Measurements from ENCODE around the gene DCUN1D3.
"Not testable (repeated sequence)": the region's sequence is repeated elsewhere in the genome, so short reads cannot be mapped to it uniquely, and the experiment has no call there.

DCUN1D3 gene

GRCh38 chr16:20900299-20901067, at the start of gene DCUN1D3, which contains the start of gene LYRM1:
Gene DCUN1D3, minus strand, starts transcription at chr16:20900358. Its CDS starts 37,820 bp downstream, at chr16:20862538.
Gene LYRM1, plus strand, starts transcription at chr16:20900771. Its CDS starts 14,785 bp downstream, at chr16:20915556.
- ATAC-seq, result peak; percentile 86 to 87

GRCh38 chr16:20949660-20950059, 49.5 kb upstream of the DCUN1D3 start:
- no peak for ATAC-seq

- no peak for ATAC-seq
Measured at GRCh38 chr16:20948444-20948843, 48.3 kb upstream of the DCUN1D3 start.

DNA sequence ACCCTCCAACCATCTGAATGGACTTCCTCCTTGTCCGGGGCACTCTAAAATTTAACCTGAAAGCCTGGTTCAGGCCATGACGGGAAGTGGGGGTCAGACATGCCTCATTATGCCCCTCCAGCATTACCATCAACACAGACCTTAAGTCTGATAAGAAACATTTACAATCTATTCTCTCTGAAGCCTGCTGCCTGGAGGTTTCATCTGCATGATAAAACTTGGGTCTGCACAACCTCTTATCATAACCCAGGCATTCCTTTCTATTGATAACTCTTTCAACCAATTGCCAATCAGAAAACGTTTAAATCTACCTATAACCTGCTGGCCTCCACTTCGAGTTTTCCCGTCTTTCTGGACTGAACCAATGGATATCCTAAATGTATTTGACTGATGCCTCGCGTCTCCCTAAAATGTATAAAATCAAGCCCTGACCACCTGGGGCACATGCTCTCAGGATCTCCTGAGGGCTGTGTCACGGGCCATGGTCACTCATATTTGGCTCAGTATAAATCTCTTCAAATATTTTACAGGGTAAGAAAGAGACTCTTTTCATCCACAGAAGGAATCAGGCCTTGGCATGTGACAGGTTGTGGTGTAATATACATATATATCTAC, 46.0 kb upstream of the DCUN1D3 start:
- no peak for ATAC-seq

DNA sequence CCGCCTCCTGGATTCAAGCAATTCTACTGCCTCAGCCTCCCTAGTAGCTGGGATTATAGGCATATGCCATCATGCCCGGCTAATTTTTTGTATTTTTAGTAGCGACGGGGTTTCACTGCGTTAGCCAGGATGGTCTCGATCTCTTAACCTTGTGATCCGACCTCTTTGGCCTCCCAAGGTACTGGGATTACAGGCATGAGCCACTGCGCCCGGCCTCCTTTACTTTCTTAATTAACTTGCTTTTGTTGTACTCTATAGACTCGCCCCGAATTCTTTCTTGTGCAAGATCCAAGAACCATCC, 45.4 kb upstream of the DCUN1D3 start:
- not testable (repeated sequence) for ATAC-seq

DNA sequence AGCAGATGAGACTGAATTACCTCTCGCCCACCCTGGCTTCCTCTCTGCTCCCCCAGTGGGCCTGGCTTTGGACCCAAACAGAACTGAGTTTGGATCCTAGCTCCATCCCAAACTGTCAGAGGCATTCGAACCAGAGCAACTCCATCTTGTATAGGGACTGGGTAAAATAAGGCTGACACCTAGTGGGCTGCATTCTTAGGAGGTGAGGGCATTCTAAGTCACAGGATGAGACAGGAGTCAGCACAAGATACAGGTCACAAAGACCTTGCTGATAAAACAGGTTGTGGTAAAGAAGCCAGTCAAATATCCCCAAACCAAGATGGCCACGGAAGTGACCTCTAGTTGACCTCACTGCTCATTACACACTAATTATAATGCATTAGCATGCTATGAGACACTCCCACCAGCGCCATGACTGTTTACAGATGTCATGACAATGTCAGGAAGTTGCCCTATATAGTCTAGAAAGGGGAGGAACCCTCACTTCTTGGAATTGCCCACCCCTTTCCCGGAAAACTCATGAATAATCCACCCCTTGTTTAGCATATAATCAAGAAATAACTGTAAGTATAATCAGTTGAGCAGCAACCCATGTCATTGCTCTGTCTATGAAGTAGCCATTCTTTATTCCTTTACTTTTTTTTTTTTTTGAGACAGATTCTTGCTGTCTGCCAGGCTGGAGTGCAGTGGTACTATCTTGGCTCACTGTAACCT, 44.9 kb upstream of the DCUN1D3 start:
- ATAC-seq, result peak; percentile 82 to 92

DNA sequence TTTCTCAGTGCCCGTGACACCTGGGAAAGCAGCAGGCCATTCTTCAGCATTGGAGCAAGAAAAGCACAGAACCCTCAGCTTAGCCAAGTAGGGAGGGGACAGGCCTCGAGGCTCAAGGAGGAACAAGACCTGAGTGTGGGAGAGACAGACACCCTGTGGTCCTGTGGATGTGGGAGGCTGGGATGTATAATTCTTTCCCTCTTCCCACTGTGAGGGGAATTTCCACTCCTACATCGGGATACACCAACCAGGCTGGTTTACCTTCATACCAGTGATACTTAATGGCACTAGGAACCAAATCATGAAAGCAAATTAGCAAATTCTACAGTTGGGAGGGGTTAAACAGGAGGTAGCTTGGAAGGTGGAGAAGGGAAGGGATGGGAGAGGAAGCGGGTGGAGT, 42.1 kb upstream of the DCUN1D3 start:
- no peak for ATAC-seq

GRCh38 chr16:20941636-20941926, 41.4 kb upstream of the DCUN1D3 start:
- no peak for ATAC-seq

DNA sequence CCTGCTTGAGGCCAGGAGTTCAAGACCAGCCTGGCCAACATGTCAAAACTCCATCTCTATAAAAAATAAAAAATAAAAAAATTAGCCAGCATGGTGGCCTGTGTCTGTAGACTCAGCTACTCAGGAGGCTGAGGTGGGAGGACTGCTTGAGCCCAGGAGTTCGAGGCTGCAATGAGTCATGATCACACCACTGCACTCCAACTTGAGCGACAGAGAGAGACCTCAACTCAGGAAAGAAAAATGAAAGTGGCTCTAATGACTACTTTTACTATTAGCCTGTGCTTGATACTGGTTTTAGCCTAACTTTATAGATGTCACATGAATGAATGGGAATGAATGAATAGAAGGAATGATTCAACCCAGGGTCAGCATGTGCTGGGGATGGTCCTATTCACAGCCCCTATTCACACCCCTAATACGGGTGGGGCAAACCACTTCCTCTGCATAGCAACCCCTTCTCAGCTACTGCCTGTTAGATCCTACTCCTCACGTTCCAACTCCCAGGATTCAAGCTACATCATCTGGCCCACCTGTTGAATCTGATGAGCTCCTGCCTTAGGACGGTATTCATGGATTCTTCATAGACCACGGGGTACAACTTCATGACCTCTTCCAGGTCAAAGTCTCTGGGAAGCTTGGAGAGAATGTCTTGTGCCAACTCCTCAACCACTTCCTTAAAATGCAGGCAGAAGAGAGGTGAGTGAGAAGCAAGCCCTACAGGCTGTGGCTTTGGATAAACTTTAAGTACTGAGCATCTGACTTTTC, 40.9 kb upstream of the DCUN1D3 start:
- no peak for ATAC-seq

DNA sequence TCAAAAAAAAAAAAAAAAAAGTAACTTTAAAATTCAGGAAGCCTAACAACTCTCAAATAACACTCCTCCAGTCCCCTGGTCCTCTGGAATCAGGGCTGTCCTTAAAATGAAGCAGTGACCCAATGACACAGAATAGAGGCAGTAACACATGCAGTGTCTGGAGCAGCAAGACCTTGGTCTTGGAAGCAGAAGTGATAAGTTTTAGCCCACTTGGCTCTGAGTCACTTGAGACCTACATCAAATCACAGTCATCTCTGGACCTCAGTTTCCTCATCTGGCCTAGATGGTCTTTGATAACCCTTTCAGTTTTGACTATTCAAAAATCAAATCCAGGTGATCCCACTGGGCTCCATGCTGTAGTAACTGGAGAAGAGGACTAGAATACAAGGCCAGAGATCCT, 39.5 kb upstream of the DCUN1D3 start:
- no peak for ATAC-seq

- ATAC-seq, result peak; percentile 69 to 85
Measured at GRCh38 chr16:20938426-20938825, 38.3 kb upstream of the DCUN1D3 start.

DNA sequence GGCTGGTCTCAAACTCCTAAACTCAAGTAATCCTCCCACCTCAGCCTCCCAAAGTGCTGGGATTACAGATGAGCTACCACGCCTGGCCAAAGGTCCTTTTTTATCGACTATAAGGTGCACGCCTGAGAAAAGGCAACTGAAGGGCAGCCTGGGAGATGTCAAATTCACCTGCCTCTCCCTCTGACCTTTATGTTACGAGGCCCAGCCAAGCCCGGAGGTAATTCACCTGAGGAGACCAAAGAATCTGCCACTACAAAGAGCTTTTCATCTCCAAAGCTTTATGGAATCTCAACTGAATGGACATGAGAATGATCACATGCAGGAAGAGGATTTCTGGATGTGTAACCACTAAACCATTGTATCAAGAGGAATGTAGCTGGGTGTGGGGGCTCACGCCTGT, 37.6 kb upstream of the DCUN1D3 start:
- ATAC-seq, result no peak

GRCh38 chr16:20933589-20933988, 33.4 kb upstream of the DCUN1D3 start:
- ATAC-seq, result no peak

GRCh38 chr16:20931066-20931600, 31.0 kb upstream of the DCUN1D3 start:
- ATAC-seq, result no peak

DNA sequence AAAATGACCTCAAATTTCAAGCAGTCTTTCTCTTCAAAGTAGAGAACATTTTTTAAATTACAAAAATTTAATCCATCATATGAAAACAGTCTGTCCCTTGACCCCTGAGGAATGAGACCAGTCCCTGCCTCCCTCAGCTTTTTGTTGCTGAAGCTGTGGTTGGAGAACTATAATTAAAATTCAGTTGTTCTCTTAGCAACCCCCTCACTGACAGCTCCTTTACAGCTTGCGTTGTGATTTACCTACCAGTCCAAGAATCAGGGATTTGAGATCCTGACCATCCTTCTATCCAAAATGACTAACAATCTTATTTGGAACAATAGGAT, 30.2 kb upstream of the DCUN1D3 start:
- ATAC-seq, result no peak

DNA sequence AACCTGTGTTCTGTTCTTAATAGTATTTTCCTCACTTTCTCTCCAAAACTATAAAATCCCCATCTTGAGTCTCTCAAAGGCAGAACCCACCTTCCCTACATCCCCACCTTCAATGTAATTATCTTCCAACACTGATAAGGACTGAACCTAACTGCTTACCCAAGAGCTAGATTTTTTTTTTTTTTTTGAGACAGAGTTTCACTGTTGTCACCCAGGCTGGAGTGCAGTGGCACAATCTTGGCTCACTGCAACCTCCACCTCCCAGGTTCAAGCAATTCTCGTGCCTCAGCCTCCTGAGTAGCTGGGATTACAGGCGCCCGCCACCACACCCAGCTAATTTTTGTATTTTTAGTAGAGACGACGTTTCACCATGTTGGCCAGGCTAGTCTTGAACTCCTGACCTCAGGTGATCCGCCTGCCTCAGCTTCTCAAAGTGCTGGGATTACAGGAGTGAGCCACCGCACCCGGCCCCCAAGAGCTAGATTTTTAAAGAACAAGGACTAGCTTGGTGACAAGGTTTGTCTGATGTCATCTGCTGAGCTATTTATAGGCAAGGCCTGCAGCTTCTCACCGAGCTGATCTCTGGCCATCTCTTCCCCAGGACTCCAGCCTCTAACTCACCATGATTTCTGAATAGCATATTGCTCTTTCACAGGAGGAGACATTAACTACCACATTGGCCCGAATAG, 29.7 kb upstream of the DCUN1D3 start:
- ATAC-seq, result not testable (repeated sequence)

DNA sequence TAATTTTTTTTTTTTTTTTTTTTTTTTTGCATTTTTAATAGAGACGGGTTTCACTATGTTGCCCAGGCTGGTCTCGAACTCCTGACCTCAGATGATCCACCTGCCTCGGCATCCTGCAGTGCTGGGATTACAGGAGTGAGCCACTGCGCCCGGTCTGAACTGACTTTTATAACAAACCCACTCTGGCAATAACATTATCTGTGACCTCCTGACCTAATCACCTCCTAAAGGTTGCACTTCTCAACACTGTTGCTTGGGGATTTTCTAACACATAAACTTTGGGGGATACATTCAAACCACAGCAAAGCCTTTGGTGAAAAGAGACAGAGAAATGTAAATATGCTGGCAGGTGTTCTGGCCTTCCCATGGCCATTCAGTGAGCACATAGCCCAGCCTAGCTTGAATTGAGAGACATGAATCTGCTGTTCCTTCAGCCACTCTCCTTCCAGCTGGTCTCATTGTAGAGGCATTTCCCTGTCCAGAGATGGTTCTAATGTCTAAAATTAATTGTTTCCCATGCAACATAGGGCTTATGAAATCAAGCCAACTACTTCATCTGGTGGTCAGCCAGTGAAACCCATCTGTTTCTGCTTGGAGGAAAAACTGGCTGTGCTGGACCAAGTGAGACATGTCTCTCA, 28.7 kb upstream of the DCUN1D3 start:
- ATAC-seq, result no peak

- ATAC-seq, result no peak
Measured at GRCh38 chr16:20925751-20926150, 25.6 kb upstream of the DCUN1D3 start.

GRCh38 chr16:20923876-20924275, 23.7 kb upstream of the DCUN1D3 start:
- no peak for ATAC-seq

DNA sequence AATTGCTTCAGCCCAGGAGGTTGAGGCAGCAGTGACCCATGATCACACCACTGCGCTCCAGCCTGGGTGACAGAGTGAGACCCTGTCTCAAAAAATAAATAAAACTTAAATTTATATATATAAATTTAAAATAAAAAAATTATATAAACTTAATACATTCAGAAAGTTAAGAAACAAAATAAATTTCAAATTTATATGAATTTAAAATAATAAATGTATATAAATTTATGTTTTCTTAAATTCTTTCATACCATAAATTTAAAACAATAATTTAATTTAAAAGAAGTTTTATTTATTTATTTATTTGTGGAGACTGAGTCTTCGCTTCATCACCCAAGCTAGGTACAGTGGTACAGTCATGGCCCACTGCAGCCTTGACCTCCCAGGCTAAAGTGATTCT, 20.6 kb upstream of the DCUN1D3 start:
- ATAC-seq, result no peak

DNA sequence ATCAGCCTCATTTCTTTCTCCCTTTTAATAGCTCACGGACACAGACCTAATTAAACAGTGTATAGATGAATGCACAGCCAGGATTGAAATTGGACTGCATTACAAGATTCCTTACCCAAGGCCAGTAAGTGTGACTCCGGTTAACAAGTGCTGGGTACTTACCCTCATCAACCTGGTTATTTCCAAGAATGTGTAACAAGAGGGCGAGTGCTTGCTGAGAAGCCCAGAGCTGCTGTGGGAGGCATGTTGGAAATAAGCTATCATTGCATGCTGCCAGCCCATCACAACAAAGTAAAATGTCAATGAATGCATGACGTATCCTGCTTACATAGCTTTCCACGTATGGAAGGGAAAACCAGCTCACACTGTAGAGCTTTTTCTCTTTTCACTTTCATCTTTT, 19.9 kb upstream of the DCUN1D3 start:
- no peak for ATAC-seq
